PFSK-1 (cell line): Measurements from ENCODE around the gene CCNT1.
A peak's percentile ranks its signal among the peaks of the same experiment; 100 is the strongest.

Source experiments
- FOXP2 ChIP-seq: optimal IDR thresholded peaks from 2 replicates; pipeline ENCODE3; 2011; ENCODE audit warnings: borderline replicate concordance, control low read depth, inconsistent platforms; ENCODE audit not compliant: insufficient read depth; ENCODE audit errors: extremely low read length, extremely low read depth
- POLR2AphosphoS5 ChIP-seq: IDR thresholded peaks from 2 replicates; pipeline ENCODE4 v1.6.1; 2012; ENCODE audit warnings: low read depth, mild to moderate bottlenecking, control low read depth, low read length, moderate library complexity
- REST ChIP-seq, 2 experiments: IDR thresholded peaks; 2 replicates each; pipeline versions ENCODE4 v1.6.1 to v1.8.0; 2011 to 2012; ENCODE audit warnings: low read depth in 2 of 2, low read length in 2 of 2, control low read depth in 1 of 2, inconsistent platforms in 1 of 2, mild to moderate bottlenecking in 1 of 2, moderate library complexity in 1 of 2; ENCODE audit not compliant: insufficient read depth in 1 of 2
- SIN3A ChIP-seq: IDR thresholded peaks from 2 replicates; pipeline ENCODE4 v1.6.1; 2012; ENCODE audit warnings: mild to moderate bottlenecking, low read length, moderate library complexity, borderline replicate concordance; ENCODE audit not compliant: insufficient read depth
- TAF1 ChIP-seq: IDR thresholded peaks from 2 replicates; pipeline ENCODE4 v1.6.1; 2012; ENCODE audit warnings: low read length, control low read depth, borderline replicate concordance; ENCODE audit not compliant: insufficient read depth

Gene CCNT1

GRCh38 chr12:48750769-48751356, 34.4 kb upstream of the CCNT1 start:
- no peak for TF ChIP-seq SIN3A
- TF ChIP-seq TAF1 = no peak
- TF ChIP-seq FOXP2 = no peak

- TF ChIP-seq POLR2AphosphoS5 (no peak), TAF1 (no peak), SIN3A (no peak), REST (IDR thresholded peaks at IDR 0.05; ENCODE audit: insufficient read depth in 1 of 2, low read depth in 2 of 2, low read length in 2 of 2) (no peak)
These were observed 33.7 kb upstream of the CCNT1 start for GRCh38 chr12:48750215-48750614.

GRCh38 chr12:48744251-48745008, 27.9 kb upstream of the CCNT1 start:
- no peak for TF ChIP-seq TAF1
- TF ChIP-seq SIN3A = no peak
- no peak for TF ChIP-seq FOXP2
- TF ChIP-seq REST (IDR thresholded peaks at IDR 0.05; ENCODE audit: insufficient read depth in 1 of 2, low read depth in 2 of 2, low read length in 2 of 2) = no peak
- no peak for TF ChIP-seq POLR2AphosphoS5

GRCh38 chr12:48739618-48740269, 23.2 kb upstream of the CCNT1 start:
- TF ChIP-seq TAF1 (no peak), REST (IDR thresholded peaks at IDR 0.05; ENCODE audit: insufficient read depth in 1 of 2, low read depth in 2 of 2, low read length in 2 of 2) (no peak), FOXP2 (no peak), SIN3A (no peak)

GRCh38 chr12:48736456-48736855, 19.9 kb upstream of the CCNT1 start:
- TF ChIP-seq REST (IDR thresholded peaks at IDR 0.05; ENCODE audit: insufficient read depth in 1 of 2, low read depth in 2 of 2, low read length in 2 of 2) (peak in 1 of 2 experiments; percentile 81; a peak in 2 of 4 replicates), SIN3A (no peak)
